ENCODE results near the gene ASPSCR1. TPM values are rescaled to one million over a fixed set of nuclear protein-coding genes. Genes with fewer than 3 reads are reported as not detected.

The ASPSCR1 gene
- total and polyA plus RNA-seq, 2 of the 13 experiments (the other 11 are each of a cell fraction or from before 2014, with no cell fraction given) = 274 to 314 TPM

DNA sequence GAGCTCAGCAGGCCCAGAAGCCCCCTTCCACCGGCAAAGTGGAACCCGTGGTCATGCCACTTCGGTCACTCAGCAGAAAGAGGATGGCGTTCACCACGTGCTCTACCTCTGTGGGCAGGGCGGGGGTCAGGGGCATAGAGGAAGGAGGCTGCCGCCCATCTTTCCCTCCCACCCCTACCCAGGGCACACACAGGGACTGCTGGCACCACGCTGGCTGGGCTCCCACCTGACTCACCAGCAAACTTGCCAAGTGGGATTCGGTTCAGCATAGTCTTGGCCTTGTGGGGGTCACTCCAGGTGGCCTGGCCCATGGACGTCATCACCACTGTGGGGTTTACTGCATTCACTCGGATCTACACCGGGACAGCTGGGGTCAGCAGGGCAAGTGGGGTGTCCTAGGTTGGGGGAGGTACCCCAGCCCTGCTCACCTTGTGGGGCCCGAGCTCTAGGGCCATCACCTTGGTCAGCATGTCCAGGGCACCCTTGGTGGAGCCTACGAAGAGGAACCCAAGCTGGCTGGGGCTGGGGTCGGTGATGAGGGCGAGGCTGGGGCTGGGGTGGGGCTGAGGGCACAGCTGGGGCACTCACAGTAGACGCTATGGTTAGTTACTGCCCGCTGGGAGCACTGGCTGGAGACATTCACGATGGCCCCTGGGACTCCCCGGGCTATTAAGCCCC, 58.7 kb downstream of the ASPSCR1 start (continued):
- TF ChIP-seq ZHX2 (IDR thresholded peaks at IDR 0.05; ENCODE audit: low read depth) (no peak), ZHX2 (CRISPR knock-in tag; IDR thresholded peaks at IDR 0.05; ENCODE audit: borderline replicate concordance) (no peak), FUBP1 (CRISPR knock-in tag; IDR thresholded peaks at IDR 0.05; ENCODE audit: borderline replicate concordance) (no peak), NRL (CRISPR knock-in tag; IDR thresholded peaks at IDR 0.05; ENCODE audit: borderline replicate concordance) (no peak), ATF5 (CRISPR knock-in tag; IDR thresholded peaks at IDR 0.05; ENCODE audit: low read depth) (no peak), NR0B2 (CRISPR knock-in tag; IDR thresholded peaks at IDR 0.05) (no peak), ZFX (CRISPR knock-in tag; IDR thresholded peaks at IDR 0.05; ENCODE audit: low read depth) (no peak)
- TF ChIP-seq, protein P1, sequence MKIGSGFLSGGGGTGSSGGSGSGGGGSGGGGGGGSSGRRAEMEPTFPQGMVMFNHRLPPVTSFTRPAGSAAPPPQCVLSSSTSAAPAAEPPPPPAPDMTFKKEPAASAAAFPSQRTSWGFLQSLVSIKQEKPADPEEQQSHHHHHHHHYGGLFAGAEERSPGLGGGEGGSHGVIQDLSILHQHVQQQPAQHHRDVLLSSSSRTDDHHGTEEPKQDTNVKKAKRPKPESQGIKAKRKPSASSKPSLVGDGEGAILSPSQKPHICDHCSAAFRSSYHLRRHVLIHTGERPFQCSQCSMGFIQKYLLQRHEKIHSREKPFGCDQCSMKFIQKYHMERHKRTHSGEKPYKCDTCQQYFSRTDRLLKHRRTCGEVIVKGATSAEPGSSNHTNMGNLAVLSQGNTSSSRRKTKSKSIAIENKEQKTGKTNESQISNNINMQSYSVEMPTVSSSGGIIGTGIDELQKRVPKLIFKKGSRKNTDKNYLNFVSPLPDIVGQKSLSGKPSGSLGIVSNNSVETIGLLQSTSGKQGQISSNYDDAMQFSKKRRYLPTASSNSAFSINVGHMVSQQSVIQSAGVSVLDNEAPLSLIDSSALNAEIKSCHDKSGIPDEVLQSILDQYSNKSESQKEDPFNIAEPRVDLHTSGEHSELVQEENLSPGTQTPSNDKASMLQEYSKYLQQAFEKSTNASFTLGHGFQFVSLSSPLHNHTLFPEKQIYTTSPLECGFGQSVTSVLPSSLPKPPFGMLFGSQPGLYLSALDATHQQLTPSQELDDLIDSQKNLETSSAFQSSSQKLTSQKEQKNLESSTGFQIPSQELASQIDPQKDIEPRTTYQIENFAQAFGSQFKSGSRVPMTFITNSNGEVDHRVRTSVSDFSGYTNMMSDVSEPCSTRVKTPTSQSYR (CRISPR knock-in tag; IDR thresholded peaks at IDR 0.05; ENCODE audit: borderline replicate concordance) = no peak
- TF ChIP-seq, protein P2, sequence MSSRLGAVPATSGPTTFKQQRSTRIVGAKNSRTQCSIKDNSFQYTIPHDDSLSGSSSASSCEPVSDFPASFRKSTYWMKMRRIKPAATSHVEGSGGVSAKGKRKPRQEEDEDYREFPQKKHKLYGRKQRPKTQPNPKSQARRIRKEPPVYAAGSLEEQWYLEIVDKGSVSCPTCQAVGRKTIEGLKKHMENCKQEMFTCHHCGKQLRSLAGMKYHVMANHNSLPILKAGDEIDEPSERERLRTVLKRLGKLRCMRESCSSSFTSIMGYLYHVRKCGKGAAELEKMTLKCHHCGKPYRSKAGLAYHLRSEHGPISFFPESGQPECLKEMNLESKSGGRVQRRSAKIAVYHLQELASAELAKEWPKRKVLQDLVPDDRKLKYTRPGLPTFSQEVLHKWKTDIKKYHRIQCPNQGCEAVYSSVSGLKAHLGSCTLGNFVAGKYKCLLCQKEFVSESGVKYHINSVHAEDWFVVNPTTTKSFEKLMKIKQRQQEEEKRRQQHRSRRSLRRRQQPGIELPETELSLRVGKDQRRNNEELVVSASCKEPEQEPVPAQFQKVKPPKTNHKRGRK (CRISPR knock-in tag; IDR thresholded peaks at IDR 0.05) = no peak
- TF ChIP-seq, protein P3, sequence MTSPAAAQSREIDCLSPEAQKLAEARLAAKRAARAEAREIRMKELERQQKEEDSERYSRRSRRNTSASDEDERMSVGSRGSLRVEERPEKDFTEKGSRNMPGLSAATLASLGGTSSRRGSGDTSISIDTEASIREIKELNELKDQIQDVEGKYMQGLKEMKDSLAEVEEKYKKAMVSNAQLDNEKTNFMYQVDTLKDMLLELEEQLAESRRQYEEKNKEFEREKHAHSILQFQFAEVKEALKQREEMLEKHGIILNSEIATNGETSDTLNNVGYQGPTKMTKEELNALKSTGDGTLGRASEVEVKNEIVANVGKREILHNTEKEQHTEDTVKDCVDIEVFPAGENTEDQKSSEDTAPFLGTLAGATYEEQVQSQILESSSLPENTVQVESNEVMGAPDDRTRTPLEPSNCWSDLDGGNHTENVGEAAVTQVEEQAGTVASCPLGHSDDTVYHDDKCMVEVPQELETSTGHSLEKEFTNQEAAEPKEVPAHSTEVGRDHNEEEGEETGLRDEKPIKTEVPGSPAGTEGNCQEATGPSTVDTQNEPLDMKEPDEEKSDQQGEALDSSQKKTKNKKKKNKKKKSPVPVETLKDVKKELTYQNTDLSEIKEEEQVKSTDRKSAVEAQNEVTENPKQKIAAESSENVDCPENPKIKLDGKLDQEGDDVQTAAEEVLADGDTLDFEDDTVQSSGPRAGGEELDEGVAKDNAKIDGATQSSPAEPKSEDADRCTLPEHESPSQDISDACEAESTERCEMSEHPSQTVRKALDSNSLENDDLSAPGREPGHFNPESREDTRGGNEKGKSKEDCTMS (CRISPR knock-in tag; conservative IDR thresholded peaks at IDR 0.05) = no peak
